ENCODE measurements around the gene HAS3. TPM values are rescaled to one million over a fixed set of nuclear protein-coding genes. Genes with fewer than 3 reads are reported as not detected.

Gene HAS3, protein sequence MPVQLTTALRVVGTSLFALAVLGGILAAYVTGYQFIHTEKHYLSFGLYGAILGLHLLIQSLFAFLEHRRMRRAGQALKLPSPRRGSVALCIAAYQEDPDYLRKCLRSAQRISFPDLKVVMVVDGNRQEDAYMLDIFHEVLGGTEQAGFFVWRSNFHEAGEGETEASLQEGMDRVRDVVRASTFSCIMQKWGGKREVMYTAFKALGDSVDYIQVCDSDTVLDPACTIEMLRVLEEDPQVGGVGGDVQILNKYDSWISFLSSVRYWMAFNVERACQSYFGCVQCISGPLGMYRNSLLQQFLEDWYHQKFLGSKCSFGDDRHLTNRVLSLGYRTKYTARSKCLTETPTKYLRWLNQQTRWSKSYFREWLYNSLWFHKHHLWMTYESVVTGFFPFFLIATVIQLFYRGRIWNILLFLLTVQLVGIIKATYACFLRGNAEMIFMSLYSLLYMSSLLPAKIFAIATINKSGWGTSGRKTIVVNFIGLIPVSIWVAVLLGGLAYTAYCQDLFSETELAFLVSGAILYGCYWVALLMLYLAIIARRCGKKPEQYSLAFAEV
- 31.2 to 54.8 TPM (median 50.9 TPM) in 5 replicates for total RNA-seq (2022; extraction: Qiagen RNA extraction; ENCODE audit: low read depth)

GRCh38 chr16:69105501-69106361 is at the start of gene HAS3:
Gene HAS3 (plus strand): TSS chr16:69105653. CDS start chr16:69109396, 3,743 bp downstream.

GRCh38 chr16:69132424-69133252 is 27.2 kb downstream of the HAS3 start, which contains the start of the genes CHTF8 and UTP4:
Gene CHTF8 (minus strand): TSS chr16:69132588. CDS start chr16:69121458, 11,130 bp downstream.
Gene UTP4 (plus strand): TSS chr16:69132649. CDS start chr16:69133460, 811 bp downstream.

Other genes starting within 250 kb of the HAS3 start
- gene CHTF8, start 26.9 kb downstream of the HAS3 start, total RNA-seq (2022; extraction: Qiagen RNA extraction; ENCODE audit: low read depth) = 106 to 141 TPM (median 134 TPM) in 5 replicates
- 80.0 to 89.8 TPM (median 83.0 TPM) in 5 replicates for gene UTP4, start 27.0 kb downstream of the HAS3 start, total RNA-seq (2022; extraction: Qiagen RNA extraction; ENCODE audit: low read depth)
- 5.0 to 11.0 TPM (median 8.7 TPM) in 5 replicates for gene SNTB2, start 81.5 kb downstream of the HAS3 start, total RNA-seq (2022; extraction: Qiagen RNA extraction; ENCODE audit: low read depth)
- 23.8 to 34.8 TPM (median 33.1 TPM) in 5 replicates for gene VPS4A, start 205.7 kb downstream of the HAS3 start, total RNA-seq (2022; extraction: Qiagen RNA extraction; ENCODE audit: low read depth)
- 16.0 to 47.7 TPM (median 44.6 TPM) in 5 replicates for gene PDF, start 224.9 kb downstream of the HAS3 start, total RNA-seq (2022; extraction: Qiagen RNA extraction; ENCODE audit: low read depth)
- gene COG8, start 233.9 kb downstream of the HAS3 start, total RNA-seq (2022; extraction: Qiagen RNA extraction; ENCODE audit: low read depth) = 16.8 to 27.2 TPM (median 25.7 TPM) in 5 replicates
- 50.6 to 78.5 TPM (median 53.3 TPM) in 5 replicates for gene NIP7, start 234.1 kb downstream of the HAS3 start, total RNA-seq (2022; extraction: Qiagen RNA extraction; ENCODE audit: low read depth)
- 0.15 TPM in 1 of 5 replicates, not detected in the others for gene TMED6, start 246.1 kb downstream of the HAS3 start, total RNA-seq (2022; extraction: Qiagen RNA extraction; ENCODE audit: low read depth)

Measured in A549 treated with ZK216348 at 1 μM for 4 hours (cell line).